Measurements from ENCODE around the gene JPH3.
A peak's percentile ranks its signal among the peaks of the same experiment; 100 is the strongest.
"Not testable (repeated sequence)": the region's sequence is repeated elsewhere in the genome, so short reads cannot be mapped to it uniquely, and the experiment has no call there.

JPH3 gene

DNA sequence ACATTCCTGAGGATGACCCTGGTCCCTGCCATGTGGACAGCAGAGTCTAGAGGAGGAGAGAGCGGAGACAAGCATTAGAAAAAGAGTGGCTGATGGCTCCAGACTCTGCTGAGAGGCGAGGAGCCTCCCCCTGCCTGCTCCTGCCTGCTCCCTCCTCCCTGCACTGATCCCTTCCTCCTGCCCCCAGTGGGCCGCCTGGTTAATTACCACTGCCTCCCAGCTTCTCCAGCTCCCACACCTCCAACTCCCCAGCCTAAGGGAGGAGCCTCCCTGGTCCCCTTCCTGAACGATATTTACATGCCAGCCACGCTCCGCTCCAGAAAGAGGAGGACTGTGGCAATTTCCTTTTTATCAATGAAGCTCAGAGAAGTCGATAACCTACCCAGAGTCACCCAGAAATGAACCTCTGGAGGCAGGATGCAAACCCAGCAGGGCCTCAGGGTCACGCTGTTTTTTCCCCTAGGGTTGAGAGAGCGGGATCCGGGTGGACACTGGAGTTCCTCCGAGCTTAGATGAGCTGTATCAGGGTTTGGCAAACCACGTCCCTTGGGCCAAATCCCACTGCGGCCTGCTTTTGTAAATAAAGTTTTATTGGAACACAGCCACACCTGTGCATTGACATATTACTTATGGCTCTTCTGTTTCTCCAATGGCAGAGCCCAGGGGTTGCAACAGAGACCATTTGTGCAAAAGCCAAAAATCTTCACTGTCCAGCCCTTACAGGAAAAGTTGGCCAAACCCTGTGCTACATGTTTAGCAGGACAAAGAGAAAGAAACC is 27.1 kb upstream of the JPH3 start:
- DNase-seq (ENCODE audit: low spot score) = no peak

DNA sequence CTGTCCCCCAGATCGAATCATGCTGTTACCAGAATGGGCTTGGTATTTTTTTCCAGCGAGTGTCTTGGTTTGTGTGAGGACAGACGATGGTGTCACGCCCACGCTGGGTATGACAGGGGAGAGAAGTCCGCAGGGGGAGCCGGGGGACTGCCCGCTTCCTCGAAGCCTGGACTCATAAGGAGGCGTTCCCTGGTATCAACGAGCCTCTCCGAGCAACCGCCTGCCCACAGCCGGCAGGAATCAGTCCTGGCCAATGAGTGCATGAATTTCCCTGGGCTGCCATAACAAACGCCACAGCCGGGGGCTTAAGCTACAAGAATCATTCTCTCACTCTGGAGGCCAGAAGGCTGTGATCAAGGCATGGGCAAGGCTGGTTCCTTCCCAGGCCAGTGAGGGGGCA is 26.1 kb upstream of the JPH3 start:
- no peak for DNase-seq (ENCODE audit: low spot score)

DNA sequence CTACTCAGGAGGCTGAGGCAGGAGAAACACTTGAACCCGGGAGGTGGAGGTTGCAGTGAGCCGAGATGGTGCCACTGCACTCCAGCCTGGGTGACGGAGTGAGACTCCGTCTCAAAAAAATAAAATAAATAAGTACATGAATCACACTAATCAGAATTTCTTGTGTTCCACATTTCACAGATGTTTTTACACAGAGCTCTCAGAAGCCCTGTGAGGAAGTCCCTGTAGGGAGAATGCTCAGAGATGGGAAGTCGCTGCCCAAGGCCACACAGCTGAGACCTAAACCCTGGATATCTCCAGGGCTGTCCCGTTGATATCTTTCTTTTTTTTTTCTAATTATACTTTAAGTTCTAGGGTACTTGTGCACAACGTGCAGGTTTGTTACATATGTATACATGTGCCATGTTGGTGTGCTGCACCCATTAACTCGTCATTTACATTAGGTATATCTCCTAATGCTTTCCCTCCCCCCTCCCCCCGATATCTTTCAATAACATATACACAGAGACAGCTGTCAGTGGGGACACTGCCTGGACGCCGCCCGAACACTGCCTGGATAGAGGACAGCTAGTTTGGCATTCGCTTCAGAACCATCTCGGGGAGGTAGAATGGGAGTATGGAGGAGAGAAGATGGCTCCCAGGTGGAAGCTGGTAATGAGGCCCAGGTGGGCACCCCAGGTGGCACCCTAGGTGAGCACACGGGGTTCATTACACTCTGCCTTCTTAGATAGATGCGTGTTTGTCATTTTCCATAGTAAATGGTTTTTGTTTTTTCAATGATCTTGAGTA is 24.0 kb upstream of the JPH3 start:
- not testable (repeated sequence) for DNase-seq (ENCODE audit: low spot score)

DNA sequence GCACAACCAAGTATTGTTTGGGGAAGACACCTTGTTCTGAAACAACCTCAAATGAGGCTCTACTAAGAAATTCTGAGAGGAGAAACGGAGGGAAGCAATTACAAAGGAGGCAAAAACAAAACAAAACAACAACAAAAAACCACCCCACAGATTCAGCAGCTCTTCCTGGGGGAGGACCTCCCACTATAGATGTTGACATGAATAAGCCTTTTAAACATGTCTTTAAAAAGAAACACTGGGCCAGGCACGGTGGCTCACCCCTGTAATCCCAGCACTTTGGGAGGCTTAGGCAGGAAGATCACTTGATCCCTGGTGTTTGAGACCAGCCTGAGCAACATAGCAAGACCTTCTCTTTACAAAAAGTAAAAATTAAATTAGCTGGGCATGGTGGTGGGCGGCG is 22.6 kb upstream of the JPH3 start:
- DNase-seq (ENCODE audit: low spot score) = no peak

DNA sequence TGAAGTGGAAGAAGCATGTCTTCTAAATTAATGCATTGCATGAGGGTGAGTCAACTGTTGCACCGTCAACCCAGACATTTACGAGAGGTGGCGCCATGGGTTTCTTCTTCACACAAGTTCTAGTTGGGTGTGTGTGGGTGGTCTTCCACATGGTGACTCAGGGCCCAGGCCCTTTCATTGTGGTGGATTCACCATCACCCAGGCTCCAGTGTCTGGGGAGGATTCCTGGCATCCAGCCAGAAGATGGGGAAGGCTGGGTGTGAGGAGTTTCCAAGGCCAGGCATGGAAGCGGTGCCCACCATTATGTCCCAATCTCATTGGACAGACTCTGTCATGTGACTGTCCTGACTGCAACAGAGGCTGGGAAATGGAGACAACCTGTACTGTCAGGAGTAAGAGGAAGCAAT is 21.4 kb upstream of the JPH3 start:
- DNase-seq (ENCODE audit: low spot score) = peak; percentile 15

DNA sequence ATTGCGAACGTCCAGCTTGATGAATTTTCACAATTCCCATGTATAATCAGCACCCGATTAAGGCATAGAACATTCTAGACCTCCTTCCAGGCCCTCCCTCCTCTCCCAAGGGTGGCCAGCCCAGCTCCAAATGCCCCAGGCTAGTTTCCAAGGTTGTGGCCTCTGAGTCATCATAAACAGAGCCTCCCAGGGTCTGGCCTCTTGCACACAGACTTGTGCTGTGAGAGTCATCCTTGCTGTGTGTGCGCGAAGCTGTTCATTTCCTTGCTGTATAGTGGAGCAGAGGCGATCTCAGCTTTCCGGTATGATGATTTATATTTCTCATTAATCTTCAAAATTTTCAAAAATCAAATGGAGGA is 20.5 kb upstream of the JPH3 start:
- DNase-seq (ENCODE audit: low spot score) = no peak

DNA sequence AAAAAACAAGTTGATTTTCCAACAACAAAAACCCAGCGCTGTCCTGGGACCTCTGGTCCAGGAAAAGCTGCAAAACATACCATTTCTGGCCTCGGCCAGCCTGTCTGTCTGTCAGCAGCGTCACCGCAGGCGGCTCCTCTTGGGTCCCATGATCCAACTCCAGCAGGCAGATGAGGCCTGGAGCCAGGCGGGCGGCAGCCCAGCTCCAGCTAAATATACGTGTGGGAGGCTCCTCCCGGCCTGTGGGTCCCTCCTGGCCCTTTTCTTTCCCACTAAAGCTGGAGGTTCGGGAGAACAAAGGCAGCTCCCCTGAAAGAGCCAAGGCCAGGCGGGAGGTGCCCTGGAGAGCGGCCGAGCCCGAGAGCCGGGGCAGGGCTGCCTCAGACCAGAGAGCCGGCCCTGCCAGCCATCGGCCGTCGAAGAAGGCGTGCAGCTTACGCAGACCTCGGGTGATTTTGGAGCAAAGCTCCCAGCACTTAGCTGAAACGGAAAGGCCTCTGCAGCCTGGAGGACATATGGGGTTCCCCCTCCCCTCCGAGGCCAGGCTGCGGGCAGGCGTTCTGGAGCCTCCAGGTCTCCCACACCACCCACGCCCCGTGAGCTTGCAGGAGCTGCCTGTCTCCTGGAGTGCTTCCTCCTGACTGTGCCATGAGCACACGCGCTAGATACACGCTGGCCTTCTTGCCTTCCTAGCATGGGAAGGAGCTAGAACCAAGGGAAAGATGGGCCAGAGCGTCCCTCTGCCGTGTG is 19.9 kb upstream of the JPH3 start:
- DNase-seq (ENCODE audit: low spot score) = no peak

DNA sequence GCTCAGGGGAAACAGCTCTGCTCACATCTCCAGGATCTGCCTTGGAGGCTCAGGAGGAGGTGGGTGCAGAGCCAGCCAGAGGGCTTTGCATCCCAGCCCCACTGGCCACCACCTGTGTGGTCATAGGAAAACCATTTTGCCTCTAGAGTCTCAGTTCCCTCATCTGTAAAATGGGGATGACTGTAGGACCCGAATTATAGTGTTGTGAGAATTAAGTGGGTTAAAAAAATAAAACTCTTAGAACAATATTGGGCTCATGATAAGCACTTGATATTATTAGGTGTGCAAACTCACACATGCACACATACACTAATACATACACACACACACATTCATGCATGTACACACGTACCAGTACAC is 19.4 kb upstream of the JPH3 start:
- DNase-seq (ENCODE audit: low spot score) = no peak

DNA sequence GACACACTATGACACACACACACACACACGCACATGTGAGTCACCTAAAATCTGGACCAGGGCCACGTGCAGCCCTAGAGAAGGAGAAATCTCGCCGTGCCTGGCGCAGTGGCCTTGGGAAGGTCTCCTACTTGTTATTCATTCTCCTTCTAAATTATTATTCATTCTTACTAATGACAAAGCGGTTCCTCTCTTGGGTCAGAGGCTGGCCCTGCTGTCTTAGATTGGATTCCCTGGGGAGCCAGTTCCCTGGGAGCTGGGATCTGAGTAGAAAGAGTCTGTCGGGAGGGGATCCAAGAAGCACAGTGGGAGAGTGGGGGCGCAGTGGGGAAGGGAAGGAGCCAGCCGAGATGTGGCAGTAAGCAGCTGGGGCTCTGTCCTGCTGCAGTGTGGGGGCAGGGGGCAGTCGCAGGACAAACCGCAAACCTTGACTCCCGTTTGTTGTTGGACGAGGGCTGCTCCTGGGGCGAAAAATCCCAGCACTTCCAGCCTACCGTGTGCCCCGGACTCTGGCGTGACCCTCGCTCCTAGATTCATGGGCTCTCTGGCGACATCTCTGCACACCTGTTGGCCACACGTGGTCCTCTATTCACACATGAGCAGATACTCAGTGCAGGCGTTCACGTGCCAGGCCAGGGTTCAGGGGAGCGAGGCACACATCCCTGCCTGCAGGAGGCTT is 18.7 kb upstream of the JPH3 start:
- DNase-seq (ENCODE audit: low spot score) = no peak

DNA sequence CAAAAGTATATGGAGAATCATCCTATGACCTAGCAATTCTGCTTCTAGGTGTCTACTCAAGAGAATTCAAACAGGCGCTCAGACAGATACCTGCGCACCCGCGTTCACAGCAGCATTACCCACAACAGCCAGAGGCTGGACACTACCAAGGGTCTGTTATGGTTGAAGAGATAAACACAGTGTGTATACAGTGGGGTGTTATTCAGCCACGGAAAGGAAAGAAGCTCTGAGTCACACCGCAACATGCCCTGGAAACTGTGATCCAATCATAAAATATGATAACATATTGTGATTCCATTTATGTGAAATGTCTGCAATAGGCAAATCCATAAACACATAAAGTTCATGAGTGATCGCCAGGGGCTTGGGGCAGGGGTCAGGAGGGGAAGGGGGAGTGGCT is 18.0 kb upstream of the JPH3 start:
- no peak for DNase-seq (ENCODE audit: low spot score)

DNA sequence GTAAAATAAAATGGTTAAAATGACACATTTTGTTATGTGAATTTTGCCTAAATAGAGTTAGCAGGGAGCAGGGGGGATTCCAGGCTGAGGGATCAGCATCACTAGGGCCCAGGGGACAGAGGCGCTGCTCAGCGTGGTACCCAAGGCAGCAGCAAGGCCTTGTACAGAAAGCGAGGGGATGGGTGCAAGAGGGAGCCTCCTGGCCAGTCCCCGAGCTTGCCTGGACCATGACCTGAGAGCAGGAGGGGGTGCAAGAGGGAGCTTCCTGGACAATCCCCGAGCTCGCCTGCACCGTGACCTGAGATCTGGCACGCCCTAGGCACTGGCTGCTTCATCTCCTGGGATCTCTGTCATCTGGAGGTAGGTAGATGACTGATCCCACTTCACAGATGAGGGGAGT is 17.3 kb upstream of the JPH3 start:
- no peak for DNase-seq (ENCODE audit: low spot score)

DNA sequence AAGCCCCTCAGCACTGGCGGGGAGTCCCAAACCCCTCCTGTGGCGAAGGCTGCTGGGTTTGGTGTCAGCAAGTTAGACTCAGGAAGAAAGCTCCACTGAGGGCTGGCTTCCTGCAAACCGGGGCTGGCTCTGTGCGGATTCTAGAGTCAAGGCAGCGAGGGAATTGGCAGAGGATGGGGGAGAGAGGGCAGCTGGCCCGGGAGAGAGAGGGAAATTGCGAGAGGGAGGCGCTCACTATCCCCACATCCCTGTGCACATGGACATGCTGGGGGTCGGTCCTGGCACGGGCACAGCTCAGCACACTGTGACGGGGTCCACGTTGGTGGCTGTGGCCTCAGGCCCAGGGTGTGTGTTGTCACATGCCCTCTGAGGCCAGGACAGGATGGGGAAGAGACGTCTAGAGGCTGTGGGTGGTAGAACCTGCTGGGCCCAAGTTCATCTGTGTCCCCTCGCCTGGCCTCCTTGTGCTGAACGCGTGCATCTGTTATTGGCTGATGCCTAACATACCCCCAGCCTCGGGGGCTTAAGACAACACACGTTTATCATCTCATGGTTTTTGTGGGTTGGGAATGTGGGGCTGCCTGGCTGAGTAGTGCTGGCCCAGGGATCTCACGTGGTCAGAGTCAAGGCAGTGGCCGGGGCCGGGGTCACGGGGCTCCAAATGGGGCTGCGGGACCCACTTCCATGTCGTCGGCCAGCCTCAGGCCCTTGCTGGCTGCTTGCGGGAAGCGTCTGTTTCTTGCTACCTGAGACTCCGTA is 16.7 kb upstream of the JPH3 start:
- no peak for DNase-seq (ENCODE audit: low spot score)

DNA sequence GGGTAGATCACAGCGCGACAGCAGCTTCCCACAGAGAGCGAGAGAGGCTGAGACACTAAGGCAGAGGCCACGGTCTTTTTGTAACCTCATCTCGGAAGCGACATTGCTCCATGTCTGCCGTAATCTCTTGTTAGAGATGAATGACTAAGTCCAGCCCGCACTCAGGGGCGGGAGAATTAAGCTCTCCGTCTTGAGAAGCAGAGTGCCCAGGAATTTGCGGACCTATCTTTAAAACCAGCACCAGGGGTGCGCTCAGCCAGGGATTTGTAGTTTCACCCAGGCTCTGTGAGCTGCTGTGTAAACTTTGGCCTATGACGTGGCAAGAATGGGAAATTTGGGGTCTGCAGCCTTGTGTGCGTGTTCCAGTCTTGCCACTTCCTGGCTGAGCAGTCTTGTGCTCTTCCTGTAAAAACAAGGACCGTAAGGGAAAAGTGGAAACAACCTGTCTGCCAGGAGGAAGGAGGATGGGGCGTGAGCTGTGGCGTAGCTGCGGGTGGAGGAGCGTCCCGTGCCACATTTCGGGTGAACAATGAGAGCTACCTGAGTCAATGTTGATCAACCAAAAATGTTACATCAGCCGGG is 16.0 kb upstream of the JPH3 start:
- no peak for DNase-seq (ENCODE audit: low spot score)

DNA sequence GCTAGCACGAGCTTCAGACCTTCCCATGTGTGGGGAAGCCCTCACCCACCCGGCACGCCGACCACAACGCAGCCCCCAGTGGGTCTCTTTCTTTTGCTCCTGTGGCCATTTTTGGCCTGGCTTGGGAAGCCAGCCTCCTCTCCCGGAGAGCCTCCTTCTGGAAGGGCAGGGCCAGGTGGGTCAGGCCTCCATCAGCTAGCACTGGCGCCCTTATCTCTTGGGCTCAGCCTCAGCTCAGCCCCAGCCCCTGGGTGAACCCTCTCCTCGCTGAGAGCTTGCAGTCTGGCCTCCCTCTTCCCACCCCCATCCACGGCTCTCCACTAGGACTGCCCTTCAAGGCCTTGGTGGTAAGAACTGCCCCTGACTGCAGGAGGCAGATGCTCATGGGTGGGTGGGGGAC is 14.7 kb upstream of the JPH3 start:
- DNase-seq (ENCODE audit: low spot score) = no peak

DNA sequence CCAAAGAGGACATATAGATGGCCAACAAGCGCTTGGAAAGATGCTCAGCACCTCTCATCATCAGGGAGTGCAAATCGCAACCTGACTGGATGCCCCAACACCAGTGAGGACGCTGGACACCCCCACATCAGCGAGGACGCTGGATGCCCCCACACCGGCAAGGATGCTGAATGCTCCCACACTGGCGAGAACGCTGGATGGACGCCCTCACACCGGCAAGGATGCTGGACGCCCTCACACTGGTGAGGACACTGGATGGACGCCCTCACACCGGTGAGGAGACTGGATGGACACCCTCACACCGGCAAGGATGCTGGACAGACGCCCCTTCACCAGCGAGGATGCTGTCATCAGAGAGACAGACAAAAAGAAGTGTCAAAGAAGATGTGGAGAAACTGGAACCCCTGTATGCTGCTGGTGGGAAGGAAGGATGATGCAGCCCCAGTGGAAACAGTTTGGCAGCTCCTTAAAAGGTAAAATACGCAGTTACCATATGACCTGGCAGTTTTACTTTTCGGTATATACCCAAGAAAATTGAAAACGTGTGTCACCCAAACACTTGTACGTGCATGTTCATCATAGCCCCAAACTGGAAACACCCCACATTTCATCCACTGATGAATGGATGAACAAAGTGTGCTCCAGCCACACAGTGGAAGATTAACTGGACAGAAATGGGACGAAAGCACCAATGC is 10.1 kb upstream of the JPH3 start:
- DNase-seq (ENCODE audit: low spot score) = no peak

DNA sequence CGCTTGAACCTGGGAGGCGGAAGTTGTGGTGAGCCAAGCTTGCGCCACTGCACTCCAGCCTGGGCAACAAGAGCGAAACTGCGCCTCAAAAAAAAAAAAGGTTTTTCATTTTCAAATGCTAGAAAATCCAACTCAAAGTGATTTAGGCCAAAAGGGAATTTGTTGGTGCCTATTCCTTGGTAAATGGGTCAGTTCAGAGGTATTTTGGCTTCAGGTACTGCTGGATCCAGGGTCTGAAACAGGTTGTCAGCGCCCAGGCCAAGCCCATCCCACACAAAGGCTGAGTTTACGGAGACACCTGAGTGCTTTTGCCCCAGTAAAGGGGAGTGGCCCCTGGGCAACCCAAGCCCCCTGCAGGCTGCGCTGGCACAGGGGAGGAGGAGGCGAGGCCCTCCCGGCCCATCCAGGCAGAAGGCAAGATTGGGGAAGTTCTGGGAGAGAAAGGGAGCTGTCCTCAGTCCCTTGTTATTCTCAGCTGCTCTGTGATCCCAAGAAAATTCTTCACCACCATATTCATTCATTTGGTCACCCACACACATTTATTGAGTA is 8.5 kb upstream of the JPH3 start:
- no peak for DNase-seq (ENCODE audit: low spot score)

DNA sequence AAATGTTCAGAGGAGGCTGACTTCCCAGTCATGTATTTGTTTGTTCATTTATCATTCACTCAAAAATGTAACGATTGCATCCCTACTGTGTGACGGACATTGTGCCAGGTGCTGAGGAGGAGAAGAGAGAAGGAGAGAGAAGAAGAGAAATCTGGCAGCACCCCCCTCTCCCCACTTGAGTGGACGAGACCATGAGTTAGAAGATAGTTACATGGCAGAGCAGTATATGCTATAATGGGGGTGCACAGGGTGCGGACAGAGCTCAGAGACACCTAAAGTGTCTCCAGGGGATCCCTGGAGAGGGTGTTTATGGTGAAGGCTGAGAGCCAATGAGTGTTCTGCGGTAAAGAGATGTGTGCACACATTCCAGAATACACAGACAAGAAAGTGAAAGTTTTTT is 6.6 kb upstream of the JPH3 start:
- no peak for DNase-seq (ENCODE audit: low spot score)

DNA sequence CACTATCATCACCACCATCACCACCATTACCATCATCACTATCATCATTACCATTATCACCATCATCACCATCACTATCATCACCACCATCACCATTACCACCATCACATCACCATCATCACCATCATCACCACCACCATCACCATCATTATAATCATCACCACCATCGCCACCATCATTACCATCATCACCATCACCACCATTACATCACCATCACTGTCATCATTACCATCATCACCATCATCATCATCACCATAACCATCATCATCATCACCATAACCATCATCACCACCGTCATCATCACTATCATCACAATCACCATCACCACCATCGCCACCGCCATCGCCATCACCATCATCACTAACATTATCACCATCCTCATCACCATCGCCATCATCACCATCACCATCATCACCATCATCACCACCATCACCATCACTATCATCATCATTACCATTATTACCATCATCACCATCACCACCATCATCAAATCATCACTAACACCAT is 4.9 kb upstream of the JPH3 start:
- DNase-seq (ENCODE audit: low spot score) = no peak

DNA sequence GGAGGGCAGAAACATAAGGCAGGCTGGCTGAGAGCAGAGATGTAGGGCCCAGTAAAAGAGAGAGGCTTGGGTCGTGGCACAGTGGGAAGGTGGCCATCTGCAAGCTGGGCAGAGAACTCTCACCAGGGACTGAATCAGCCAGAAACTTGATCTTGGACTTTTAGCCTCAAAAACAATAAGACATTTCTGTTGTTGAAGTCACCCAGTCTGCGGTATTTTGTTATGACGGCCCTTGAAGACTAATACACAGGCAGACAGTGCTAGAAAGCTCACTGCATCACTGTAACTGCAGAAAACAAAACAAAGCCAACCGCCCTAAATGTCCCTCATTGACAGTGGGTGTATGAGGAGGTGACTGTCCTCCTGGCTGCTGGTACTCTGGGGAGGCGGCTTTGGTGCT is 3.9 kb upstream of the JPH3 start:
- DNase-seq (ENCODE audit: low spot score) = no peak

DNA sequence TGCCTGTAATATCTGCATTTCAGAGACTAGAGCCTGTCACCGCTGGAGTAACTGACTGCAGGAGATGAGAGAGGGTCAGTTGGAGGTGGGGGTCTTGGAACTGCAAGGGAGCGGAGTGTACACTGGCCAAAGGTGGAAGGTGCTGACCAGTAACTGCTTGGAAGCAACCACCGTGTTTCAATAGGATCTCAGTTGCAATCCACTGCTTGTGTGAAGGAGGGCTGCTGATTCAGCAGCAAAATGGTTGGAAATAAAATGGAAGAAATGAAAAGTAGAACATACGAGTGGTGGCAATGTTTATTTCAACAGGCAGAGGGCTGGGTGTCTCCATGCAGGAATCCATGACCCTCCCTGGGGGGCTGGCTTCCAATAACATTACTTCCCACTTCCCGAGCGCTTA is 2.1 kb upstream of the JPH3 start:
- DNase-seq (ENCODE audit: low spot score) = no peak
